ENCODE data around the gene SPRR1A.
"Not testable (repeated sequence)": the region's sequence is repeated elsewhere in the genome, so short reads cannot be mapped to it uniquely, and the experiment has no call there.

SPRR1A gene

DNA sequence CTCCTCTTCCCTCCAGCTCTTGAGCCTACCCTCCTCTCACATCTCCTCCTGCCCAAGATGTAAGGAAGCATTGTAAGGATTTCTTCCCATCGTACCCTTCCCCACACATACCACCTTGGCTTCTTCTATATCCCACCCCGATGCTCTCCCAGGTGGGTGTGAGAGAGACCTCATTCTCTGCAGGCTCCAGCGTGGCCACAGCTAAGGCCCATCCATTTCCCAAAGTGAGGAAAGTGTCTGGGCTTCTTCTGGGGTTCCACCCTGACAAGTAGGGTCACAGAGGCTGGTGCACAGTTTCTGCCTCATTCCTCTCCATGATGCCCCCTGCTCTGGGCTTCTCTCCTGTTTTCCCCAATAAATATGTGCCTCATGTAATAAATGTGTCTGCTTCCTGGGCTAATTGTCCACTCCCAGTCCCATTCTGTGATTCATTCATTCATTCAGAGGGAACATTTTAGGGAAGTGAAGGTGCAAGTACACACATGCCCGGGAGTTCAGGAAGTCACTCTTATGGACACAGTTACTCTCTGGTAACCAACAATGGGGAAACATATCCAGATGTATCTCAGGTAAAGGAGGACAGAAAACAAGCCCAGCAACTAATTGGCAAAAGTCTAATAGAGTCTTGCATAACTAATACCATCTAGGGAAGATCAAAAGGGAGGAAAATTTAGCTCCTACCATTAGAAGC is 11.5 kb upstream of the SPRR1A start:
- DNase-seq (ENCODE audit: low spot score), result no peak

DNA sequence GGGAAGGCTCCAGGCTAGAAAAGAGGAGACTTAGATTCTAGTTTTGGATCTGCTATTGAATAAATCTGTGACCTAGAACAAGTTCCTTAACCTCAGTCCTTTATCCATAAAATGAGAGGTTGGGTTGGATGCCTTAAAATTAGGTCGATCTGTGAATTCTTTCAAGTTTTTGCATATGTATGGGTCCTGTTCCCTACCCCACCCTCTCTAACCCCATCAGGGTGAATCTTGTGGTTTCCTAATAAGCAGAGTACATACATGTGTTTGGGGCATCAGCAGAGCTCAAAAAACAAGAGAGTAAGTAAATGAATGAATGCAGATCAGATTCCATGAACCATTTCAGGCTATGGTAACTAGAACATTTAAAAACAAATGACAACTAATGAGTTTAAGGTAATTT is 7.2 kb upstream of the SPRR1A start:
- no peak for DNase-seq (ENCODE audit: low spot score)

DNA sequence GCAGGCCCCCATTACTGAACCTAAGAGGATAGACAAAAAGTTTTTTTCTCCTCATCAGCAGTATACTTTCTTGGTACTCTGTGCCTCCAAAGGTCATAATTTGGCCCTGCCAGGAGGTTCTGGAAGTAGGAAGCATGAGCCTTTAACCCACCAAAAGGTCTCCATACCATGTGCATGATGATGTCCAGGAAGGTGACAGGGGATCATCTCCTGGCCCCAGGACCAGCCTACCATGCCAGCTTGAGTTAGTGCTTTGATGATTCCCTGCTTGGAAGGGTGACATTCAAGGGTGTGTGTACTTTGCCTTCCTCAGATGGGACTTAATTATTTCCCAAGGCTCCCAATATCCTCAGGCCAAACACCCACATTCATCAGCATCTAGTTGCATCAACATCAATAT is 6.3 kb upstream of the SPRR1A start:
- DNase-seq (ENCODE audit: low spot score), result no peak

DNA sequence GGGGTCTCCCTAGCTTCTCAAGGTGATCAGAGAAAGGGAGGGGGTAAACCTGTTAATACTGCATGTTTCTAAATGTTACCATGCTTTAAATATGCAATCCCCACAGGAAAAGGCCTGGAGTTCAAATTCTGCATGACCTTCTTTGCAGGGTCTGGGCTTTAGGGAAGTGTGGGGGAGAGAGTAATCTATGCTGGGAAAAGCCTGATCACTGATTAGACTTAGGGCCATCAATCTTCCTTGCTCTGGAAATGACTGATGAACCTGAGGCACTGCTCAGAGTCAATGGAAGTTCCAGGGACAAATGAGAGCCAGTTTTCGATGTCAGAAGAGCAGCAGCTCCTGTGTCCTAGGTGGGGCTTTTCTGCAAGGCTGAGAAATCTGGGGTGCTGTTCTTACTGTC is 3.2 kb upstream of the SPRR1A start:
- DNase-seq (ENCODE audit: low spot score), result no peak

- no peak for DNase-seq (ENCODE audit: low spot score)
These were observed 2.6 kb upstream of the SPRR1A start for GRCh38 chr1:152981146-152981871.

- DNase-seq (ENCODE audit: low spot score), result no peak
These were observed 1.8 kb upstream of the SPRR1A start for GRCh38 chr1:152982076-152982475.

GRCh38 chr1:152983234-152983633 is 647 bp upstream of the SPRR1A start:
- no peak for DNase-seq (ENCODE audit: low spot score)

GRCh38 chr1:152986578-152986977 is 2.7 kb downstream of the SPRR1A start:
- no peak for DNase-seq (ENCODE audit: low spot score)

DNA sequence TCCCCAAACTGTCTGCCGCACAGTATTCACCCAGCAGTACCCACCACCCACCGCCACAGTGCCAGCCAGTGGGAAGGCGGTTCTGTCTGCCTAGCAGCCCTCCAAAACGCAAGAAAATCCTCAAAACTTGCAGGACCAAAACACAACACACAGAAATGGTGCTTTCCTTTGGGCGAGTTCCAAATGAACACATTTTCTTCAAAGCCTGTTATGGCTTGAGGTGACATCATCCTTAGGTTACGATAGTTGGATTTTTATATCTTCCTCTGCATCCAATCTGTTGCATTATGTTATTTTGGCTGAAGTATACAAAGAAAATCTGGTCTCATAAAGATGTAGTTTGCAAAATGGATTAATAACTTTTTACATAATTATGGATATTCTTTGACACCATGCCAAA is 9.3 kb downstream of the SPRR1A start:
- DNase-seq (ENCODE audit: low spot score), result no peak

DNA sequence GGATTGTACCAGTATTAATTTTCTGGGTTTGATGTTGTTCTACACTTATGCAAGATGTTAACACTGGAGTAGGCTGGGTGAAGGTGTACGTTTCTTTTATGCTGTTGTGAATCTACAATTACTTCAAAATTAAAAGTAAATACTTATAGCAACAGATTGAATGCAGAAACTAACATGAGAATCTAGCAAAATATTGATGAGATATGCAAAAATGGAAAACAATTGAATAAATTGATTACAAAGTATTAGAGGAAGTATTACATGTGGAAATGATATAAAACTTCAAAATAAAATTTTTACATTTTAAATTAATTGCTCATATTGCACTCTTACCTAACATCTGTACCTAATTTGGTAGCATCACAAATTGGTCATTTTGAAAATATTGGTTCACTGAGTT is 12.0 kb downstream of the SPRR1A start:
- no peak for DNase-seq (ENCODE audit: low spot score)

- no peak for DNase-seq (ENCODE audit: low spot score)
These were observed 12.9 kb downstream of the SPRR1A start for GRCh38 chr1:152996633-152997400.

DNA sequence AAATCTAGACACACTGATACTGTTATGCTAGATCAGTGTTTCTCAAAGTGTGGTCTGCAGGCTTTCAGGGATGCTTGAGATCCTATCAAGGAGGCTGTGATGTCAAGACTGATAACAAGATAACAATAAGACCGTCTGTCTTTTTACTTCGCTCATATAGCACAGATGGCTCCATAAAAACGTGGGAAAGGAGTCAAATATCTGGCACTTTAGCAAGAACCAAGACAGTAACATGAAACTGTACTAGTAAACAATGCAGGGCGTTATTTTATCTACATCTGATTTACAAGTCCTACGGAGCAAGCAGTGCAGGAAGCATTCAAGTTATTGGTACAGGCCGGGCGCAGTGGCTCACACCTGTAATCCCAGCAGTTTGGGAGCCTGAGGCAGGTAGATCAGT is 14.0 kb downstream of the SPRR1A start:
- no peak for DNase-seq (ENCODE audit: low spot score)

DNA sequence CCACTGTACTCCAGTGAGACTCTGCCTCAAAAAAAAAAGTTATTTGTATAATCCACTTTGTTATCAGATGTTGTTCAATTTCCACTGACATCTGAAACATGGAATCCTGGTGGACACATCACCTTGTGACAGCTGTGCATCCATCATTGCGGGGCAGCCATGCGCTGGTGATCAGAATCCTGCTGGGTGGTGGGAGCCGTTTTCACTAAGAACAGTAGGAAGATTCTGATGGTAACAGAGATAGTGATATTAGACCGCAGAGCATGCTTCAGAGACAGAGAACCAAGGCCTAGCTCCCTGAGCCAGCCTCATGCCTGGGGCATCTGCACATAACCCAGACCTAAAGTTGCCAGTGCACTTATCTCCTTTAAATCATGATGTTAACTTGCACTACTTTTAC is 14.6 kb downstream of the SPRR1A start:
- no peak for DNase-seq (ENCODE audit: low spot score)

DNA sequence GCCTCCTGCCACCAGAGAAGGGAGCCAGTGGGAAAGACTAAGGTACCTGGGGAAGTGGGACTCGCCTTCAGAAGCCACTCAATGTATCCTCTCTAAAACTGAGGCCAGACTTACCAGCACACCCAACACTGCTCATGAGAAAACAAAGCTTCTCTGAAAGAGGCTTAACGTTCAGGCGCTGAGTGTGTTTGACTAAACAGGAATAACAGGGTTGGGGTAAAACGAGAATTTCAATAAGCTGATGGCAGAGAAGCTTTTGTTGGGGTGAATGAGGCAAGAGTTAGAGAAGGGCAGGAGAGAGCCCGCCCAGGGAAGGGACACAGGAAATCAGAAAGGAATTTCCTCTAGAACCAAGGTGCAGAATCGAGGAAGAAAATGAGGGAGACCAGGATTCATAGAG is 15.9 kb downstream of the SPRR1A start:
- DNase-seq (ENCODE audit: low spot score), result no peak

GRCh38 chr1:153000294-153000693 is 16.4 kb downstream of the SPRR1A start:
- DNase-seq (ENCODE audit: low spot score), result no peak

- no peak for DNase-seq (ENCODE audit: low spot score)
These were observed 17.5 kb downstream of the SPRR1A start, which contains the start of gene SPRR3 for GRCh38 chr1:153001382-153001781. SPRR3 (plus strand) TSS chr1:153001749; CDS start chr1:153003021, 1,272 bp downstream.

GRCh38 chr1:153011235-153011758 is 27.4 kb downstream of the SPRR1A start:
- not testable (repeated sequence) for DNase-seq (ENCODE audit: low spot score)

GRCh38 chr1:153021829-153022228 is 37.9 kb downstream of the SPRR1A start:
- not testable (repeated sequence) for DNase-seq (ENCODE audit: low spot score)

GRCh38 chr1:153022340-153022739 is 38.5 kb downstream of the SPRR1A start:
- not testable (repeated sequence) for DNase-seq (ENCODE audit: low spot score)

DNA sequence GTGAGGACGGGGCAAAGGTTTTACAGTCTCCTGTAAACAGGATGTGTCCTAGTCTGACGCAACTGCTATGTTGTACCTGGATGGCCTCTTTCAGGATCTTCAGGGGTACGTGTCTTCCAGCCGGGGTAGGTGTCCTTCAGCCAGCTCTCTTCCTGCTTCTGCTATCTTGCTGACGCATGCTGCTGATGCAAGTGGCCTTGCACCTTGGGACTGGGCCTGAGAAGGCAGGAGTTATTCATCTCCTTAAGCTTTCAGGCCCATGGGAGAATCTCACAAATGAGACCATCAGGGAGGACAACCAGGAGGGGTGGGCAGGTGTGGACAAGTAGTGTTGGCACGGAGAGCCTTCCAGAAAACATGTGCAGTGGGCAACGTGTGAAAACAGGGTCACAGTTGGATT is 39.2 kb downstream of the SPRR1A start:
- no peak for DNase-seq (ENCODE audit: low spot score)

DNA sequence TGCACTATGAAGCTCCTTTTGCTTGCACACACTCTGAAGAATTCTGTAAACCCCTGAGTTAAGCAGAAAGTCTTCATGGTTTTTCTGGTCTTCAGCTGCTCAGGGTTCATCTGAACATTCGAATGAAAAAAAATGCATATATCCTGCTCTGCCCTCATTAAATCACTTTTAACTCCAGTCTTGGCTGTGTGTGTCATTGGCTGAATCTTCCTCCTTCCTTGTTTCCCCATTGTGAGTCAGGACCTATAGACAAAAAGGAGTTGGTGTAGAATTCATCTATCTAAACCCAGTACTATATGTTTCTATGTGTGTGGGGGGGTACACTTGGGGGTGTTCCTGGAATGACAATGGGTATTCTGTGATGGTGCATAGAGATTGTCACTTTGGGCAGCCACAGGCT is 40.5 kb downstream of the SPRR1A start:
- DNase-seq (ENCODE audit: low spot score), result no peak

DNA sequence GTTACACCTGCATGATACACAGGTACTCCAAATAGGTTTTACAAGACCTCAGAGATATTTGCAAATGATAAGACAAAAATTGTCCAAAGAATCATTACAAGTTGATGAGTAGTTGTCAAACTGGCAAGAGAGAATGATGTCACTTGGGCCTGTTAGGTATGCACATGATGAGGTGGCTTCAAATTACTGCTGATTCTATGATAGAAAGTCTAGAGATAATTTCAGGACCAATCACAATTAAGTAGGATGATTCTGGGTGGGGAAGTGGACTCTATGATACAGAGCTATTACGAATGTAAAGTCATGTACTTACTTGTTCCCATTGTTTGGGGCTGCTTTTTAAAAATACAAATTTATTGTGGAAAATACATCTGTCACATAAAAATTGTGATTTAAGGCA is 41.9 kb downstream of the SPRR1A start:
- no peak for DNase-seq (ENCODE audit: low spot score)

DNA sequence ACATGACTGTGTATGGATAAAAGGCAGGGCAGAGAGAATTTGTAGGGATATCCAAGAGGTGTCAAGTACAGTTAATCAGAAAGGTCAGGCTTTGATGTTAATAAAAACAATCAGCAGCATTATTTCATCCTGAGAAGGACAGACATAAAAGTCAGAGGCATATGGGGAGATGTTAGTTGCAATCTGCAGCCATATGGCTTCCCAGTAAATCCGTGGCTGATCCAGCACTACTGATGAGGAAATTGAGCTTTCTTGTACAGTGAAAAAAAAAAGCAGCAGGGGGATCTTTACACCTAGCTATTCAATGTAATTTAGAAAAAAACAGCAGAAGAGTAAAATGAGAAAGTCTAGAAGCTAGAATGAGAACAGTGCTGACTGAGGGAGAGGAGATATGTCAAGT is 44.9 kb downstream of the SPRR1A start:
- no peak for DNase-seq (ENCODE audit: low spot score)
